Breast epithelium (tissue), 3 donors: ENCODE measurements around the gene XAGE3.
"Not testable (repeated sequence)": the region's sequence is repeated elsewhere in the genome, so short reads cannot be mapped to it uniquely, and the experiment has no call there.

Experiments
- CTCF ChIP-seq, 3 donors: fragments of 450-650 bp; IDR thresholded peaks; one replicate each; pipeline ENCODE4 v1.5.1; 2016 to 2017; ENCODE audit warnings: antibody characterized with exemption in 3 of 3, mild to moderate bottlenecking in 3 of 3, moderate library complexity in 3 of 3
- POLR2A ChIP-seq: fragments of 450-650 bp; IDR thresholded peaks from one replicate; pipeline ENCODE4 v1.6.1; 2016; ENCODE audit warnings: antibody characterized with exemption, mild to moderate bottlenecking, moderate library complexity
- POLR2AphosphoS5 ChIP-seq, 3 donors: sonication (generic); formaldehyde crosslinking; IDR thresholded peaks; one replicate each; pipeline ENCODE4 v1.6.1; 2017; ENCODE audit warnings: antibody characterized with exemption in 3 of 3

- TF ChIP-seq CTCF (IDR thresholded peaks at IDR 0.05); POLR2A; POLR2AphosphoS5 (IDR thresholded peaks at IDR 0.05): not testable (repeated sequence)
These were observed 37.6 kb upstream of the XAGE3 start for GRCh38 chrX:52905531-52905930.
